A673 (cell line): ENCODE data around the gene MAOA.

ENCODE experiments used
- CTCF ChIP-seq: fragments of 300-800, 200-600 bp; sonication (generic); conservative IDR thresholded peaks from 2 replicates; pipeline ENCODE4 v1.5.1; 2017; ENCODE audit warnings: low read depth, mild to moderate bottlenecking, antibody characterized with exemption, low read length, moderate library complexity, mixed read lengths
- EZH2 ChIP-seq: fragments of 200-600 bp; sonication (generic); IDR thresholded peaks from 2 replicates; pipeline ENCODE4 v1.6.1; 2017; ENCODE audit warnings: borderline replicate concordance, low read depth, mild to moderate bottlenecking, mixed read lengths, antibody characterized with exemption, low read length; ENCODE audit not compliant: poor library complexity, severe bottlenecking

GRCh38 chrX:43734444-43734843 is 78.3 kb downstream of the MAOA start:
- no peak for TF ChIP-seq CTCF
- TF ChIP-seq EZH2, result no peak
